Activated CD4-positive, alpha-beta T cell treated with anti-CD3 and anti-CD28 coated beads, Interleukin-2, Interleukin-6, amounts not matched to agents 100 ng/mL and 50 ng/mL, durations not matched to agents 16 hours and 8 hours (primary cell): ENCODE measurements around the gene ADAMTSL3.
A peak's percentile ranks its signal among the peaks of the same experiment; 100 is the strongest.
"Not testable (repeated sequence)": the region's sequence is repeated elsewhere in the genome, so short reads cannot be mapped to it uniquely, and the experiment has no call there.

Experiments used
- DNase-seq: peaks from one replicate; pipeline ENCODE4 v3.0.0-alpha.2; 2020

ADAMTSL3 gene

GRCh38 chr15:84050076-84050475, 396.2 kb downstream of the ADAMTSL3 start:
- no peak for DNase-seq

GRCh38 chr15:84051146-84051545, 397.2 kb downstream of the ADAMTSL3 start:
- DNase-seq, result not testable (repeated sequence)

- not testable (repeated sequence) for DNase-seq
Measured at GRCh38 chr15:84054544-84054943, 400.6 kb downstream of the ADAMTSL3 start.

GRCh38 chr15:84057714-84058331, 403.9 kb downstream of the ADAMTSL3 start:
- no peak for DNase-seq

DNA sequence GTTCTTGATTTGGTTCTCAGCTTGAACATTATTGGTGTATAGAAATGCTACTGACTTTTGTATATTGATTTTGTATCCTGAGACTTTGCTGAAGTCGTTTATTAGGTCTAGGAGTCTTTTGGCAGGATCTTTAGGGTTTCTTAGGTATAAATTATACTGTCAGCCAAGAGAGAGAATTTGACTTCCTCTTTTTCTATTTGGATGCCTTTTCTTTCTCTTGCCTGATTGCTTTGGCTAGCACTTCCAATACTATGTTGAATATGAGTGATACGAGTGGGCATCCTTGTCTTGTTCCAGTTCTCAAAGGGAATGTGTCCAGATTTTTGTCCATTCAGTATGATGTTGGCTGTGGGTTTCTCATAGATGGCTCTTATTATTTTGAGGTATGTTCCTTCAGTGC, 409.8 kb downstream of the ADAMTSL3 start:
- not testable (repeated sequence) for DNase-seq

DNA sequence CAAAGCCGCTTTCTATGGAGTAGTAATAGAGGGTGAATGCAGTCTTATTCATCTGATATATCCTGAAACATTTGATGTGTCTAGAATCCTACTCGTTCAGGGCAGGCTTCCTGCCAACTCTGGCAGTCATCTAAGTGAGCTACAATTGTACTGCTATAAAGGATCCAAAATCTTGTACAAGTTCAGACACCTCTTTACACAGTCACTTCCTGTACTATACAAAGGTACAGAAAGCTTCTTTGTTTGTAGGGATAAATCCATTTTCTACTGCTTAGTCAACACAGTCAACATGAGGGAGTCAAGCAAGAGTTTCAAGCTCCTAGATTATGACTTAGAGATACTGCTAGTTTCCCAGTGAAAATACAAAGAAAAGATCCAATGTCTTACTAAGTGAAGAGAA, 414.8 kb downstream of the ADAMTSL3 start:
- not testable (repeated sequence) for DNase-seq

GRCh38 chr15:84078038-84078437, 424.1 kb downstream of the ADAMTSL3 start:
- DNase-seq, result not testable (repeated sequence)

- not testable (repeated sequence) for DNase-seq
Measured at GRCh38 chr15:84079325-84079884, 425.5 kb downstream of the ADAMTSL3 start.

DNA sequence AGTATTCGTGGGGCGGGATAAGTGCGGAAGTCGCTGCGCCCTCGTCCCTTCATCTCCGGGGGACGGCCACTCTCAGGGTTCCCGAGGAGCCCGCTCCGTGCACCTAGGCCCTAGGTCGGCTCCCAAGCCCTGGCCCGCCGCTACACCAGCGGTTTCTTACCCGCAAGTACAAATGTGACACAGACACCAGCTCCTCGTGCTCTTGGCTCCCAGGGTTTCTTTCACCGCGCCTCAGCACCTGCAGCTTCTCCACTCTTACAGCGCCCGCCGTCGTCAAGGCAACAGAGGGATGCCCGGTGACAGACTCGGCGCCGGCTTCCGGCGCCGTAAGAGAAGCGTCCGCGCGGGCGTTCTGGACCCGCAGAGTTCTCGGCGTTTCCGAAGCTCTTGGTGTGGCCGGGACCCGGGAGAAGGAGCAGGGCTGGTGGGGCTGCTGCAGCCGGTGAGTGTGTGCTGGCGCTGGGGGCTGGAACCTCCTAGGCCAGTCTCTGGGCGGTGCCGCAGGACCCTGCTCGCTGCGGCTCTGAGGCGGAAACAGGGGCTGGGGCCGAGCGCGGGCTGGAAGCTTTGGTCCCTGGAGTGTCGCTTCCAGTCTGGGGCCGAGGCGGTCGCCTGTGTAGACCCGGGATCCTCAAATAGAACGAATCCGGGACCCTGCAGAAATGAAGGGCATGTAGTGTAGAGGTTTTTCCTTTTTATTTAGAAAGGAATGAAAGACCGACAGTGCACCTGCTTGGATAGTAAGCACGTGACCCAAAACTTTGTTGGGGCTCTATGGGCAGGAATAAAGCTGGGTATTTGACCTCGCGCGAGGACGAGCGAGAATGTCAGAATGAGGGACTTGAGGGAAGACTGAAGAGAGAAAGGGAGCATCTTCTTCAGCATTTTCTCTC, 426.2 kb downstream of the ADAMTSL3 start:
- peak; percentile 69 for DNase-seq

- DNase-seq, result not testable (repeated sequence)
Measured at GRCh38 chr15:84080778-84081084, 426.8 kb downstream of the ADAMTSL3 start.

DNA sequence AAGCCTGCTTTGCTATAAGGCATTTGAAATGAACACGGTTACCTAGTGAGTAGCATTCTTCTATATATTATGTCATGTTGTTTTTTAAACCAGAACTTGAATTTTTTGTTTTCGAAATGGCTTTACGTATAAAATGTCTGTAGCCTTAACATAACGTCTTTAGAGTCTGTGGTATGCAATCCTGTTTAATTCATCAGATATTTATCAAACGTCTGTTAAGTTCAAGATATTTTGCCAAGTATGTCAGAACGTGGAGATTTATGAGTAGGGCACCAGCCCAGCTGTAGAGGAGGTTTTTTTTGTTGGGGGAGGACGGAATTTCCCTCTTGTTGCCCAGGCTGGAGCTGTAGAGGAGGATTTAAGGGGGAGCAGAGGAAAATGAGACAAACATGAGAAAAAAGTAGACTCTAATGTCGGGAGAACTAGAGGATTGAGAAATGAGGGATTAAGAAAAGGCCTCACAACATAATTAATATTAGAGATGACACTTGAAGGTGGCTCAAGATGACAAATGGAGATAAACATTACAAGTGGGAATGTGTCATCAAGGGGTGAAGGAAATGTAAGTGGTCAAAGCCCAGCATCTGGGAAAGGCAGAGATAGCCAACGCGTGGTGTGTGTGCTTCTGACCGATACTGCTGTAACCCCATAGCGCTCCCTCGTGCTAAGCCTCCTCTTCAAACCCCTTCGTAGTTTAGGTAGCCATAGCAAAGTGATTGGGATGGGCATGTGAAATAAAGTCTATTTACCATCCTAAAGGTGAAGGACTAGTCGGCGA, 427.7 kb downstream of the ADAMTSL3 start:
- DNase-seq, result no peak

GRCh38 chr15:84082739-84083138, 428.8 kb downstream of the ADAMTSL3 start:
- no peak for DNase-seq

- not testable (repeated sequence) for DNase-seq
Measured at GRCh38 chr15:84086071-84086470, 432.1 kb downstream of the ADAMTSL3 start.
